OCI-LY3 (cell line): Measurements from ENCODE around the gene CABP4.

Experiments
- H2AFZ ChIP-seq: fragments of 200-600, 300-600 bp; shearing (Covaris generic); 2 replicates; pipeline ENCODE4 v1.6.0; 2014; ENCODE audit warnings: antibody characterized with exemption, low read depth, low read length
- H3K27ac ChIP-seq: fragments of 200-600, 300-600 bp; sonication (generic); 2 replicates; pipeline ENCODE4 v1.5.1; 2014; ENCODE audit warnings: mild to moderate bottlenecking, low read length, moderate library complexity, mixed read lengths
- H3K27me3 ChIP-seq: fragments of 200-600, 300-600 bp; sonication (generic); 2 replicates; pipeline ENCODE4 v1.6.1; 2014; ENCODE audit warnings: low read depth, low read length, mixed read lengths
- H3K36me3 ChIP-seq: fragments of 200-600, 300-600 bp; sonication (generic); replicated peaks from 2 replicates; pipeline ENCODE3; 2014; ENCODE audit warnings: low read depth, low read length, mixed read lengths
- H3K4me1 ChIP-seq: fragments of 300-600, 200-600 bp; sonication (generic); 2 replicates; pipeline ENCODE4 v1.6.1; 2014; ENCODE audit warnings: low read length, mixed read lengths
- H3K4me2 ChIP-seq: fragments of 200-600, 300-600 bp; sonication (generic); 2 replicates; pipeline ENCODE4 v1.6.1; 2014; ENCODE audit warnings: low read length, mixed read lengths
- H3K4me3 ChIP-seq: fragments of 300-600, 200-600 bp; sonication (generic); 2 replicates; pipeline ENCODE4 v1.5.1; 2014; ENCODE audit warnings: antibody characterized with exemption, mild to moderate bottlenecking, low read length, moderate library complexity
- H3K79me2 ChIP-seq: fragments of 300-600, 200-600 bp; shearing (Covaris generic); 2 replicates; pipeline ENCODE4 v1.6.1; 2014; ENCODE audit warnings: mild to moderate bottlenecking, low read length, mixed read lengths
- H3K9ac ChIP-seq: fragments of 300-600, 200-600 bp; shearing (Covaris generic); 2 replicates; pipeline ENCODE4 v1.6.0; 2014; ENCODE audit warnings: mild to moderate bottlenecking, low read length, moderate library complexity
- H3K9me3 ChIP-seq: fragments of 200-600, 300-600 bp; shearing (Covaris generic); 2 replicates; pipeline ENCODE4 v1.6.1; 2014; ENCODE audit warnings: low read length, mixed read lengths; ENCODE audit not compliant: insufficient read depth
- H4K20me1 ChIP-seq: fragments of 200-600, 300-600 bp; sonication (generic); 2 replicates; pipeline ENCODE4 v1.6.1; 2016; ENCODE audit warnings: low read length, mixed read lengths; ENCODE audit not compliant: insufficient read depth
- EZH2phosphoT487 ChIP-seq: fragments of 200-600 bp; shearing (Covaris generic); IDR thresholded peaks from 2 replicates; pipeline ENCODE4 v1.6.1; 2018; ENCODE audit warnings: antibody characterized with exemption, mixed run types, low read depth
- TF ChIP-seq, protein P1 (sequence below): fragments of 200-600, 300-600 bp; sonication (generic); IDR thresholded peaks from 2 replicates; pipeline ENCODE4 v1.5.1; 2014; ENCODE audit warnings: antibody characterized with exemption, low read length, low read depth

The CABP4 gene

DNA sequence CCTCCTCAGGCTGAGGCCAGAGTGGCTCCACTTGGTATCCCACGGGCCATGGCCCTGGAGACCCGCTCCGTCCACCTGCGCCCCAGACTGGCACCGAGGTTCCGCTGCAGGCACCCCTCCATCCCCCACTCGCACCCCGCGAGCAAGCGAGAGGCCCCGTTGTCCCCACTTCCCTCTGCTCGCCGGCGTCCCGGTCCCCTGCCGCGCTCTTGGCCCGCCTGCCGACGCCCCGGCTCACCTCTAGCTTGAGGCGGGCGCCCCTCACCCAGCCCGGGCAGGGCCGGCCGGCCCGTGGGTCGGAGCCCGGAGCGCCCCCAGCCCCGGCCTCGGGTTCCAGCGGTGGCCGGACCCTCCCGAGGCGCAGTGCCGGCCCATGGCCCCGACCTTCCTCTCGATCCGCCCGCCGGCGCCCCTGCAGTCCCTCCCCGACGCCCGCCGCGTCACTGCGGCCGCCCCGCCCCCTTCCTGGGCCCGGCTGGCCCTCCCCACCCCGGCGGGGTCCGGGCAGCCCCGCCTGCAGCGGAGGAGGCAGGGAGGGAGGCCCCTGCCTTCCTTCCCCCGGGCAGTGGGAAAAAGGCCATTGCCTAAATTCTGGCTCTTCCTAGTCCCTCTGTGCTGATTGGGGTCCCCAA is 49.9 kb downstream of the CABP4 start, which contains the start of gene PITPNM1:
PITPNM1 (minus strand) TSS at position 414 of the 632 bp plus-strand sequence. CDS start 1,183 bp downstream, outside the sequence.
- Histone ChIP-seq H3K9ac (peak within 1 kb of the TSS; percentile 87), H4K20me1 (peaks cover 26% of the 10 kb centered on the region), H3K27me3 (no peaks in the 10 kb centered on the region), H3K4me2 (peak within 1 kb of the TSS; percentile 93), H3K79me2 (peaks cover 26% of the 10 kb centered on the region), H3K4me1 (peaks cover 30% of the 10 kb centered on the region), H3K36me3 (peaks cover 31% of the 10 kb centered on the region), H2AFZ (no peak within 1 kb of the TSS), H3K9me3 (no peaks in the 10 kb centered on the region), H3K4me3 (peak within 1 kb of the TSS; percentile 99), H3K27ac (peak within 1 kb of the TSS; percentile 70)
- TF ChIP-seq, protein P1, sequence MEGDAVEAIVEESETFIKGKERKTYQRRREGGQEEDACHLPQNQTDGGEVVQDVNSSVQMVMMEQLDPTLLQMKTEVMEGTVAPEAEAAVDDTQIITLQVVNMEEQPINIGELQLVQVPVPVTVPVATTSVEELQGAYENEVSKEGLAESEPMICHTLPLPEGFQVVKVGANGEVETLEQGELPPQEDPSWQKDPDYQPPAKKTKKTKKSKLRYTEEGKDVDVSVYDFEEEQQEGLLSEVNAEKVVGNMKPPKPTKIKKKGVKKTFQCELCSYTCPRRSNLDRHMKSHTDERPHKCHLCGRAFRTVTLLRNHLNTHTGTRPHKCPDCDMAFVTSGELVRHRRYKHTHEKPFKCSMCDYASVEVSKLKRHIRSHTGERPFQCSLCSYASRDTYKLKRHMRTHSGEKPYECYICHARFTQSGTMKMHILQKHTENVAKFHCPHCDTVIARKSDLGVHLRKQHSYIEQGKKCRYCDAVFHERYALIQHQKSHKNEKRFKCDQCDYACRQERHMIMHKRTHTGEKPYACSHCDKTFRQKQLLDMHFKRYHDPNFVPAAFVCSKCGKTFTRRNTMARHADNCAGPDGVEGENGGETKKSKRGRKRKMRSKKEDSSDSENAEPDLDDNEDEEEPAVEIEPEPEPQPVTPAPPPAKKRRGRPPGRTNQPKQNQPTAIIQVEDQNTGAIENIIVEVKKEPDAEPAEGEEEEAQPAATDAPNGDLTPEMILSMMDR, result no peak
- no peak for TF ChIP-seq EZH2phosphoT487

DNA sequence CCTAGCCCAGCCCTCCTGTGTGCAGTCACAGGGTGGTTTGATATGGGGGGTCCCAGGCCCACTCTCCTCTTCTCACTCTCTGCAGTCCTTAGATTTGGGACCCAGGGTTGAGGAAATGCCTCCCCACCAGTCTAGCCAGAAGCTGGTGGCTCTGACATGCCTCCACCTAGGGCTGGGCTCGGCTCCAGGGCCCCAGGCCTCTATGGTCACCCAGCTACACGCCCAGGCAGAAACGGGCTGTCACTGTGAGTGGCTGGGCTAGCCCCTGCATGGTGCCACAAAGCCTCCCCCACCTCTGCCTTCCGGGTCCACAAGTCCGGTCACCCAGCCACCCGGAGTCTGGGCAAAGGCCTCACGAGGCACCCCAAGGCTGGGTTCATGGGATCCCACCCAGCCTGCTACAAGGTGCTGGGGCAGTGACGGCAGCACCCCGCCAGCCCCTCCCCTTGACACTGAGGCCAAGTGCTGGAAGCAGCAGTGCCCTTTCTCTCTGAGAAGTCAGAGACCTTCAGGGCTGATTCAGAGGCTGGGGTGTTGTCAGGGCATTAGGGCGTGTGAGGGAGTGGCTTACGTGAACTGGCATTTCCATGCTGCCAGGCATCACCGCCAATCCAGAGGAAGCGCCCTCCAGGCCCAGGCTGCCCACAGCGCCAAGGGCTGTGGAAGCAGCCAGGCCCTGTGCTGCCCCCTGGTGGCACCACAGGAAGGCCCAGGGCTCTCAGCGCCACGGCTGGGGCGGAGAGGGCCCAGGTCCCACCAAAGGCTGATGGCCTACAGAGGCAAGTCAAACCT is 50.6 kb downstream of the CABP4 start:
- peak overlapping the region; percentile 99 for H3K4me3 ChIP-seq
- peaks cover 24% of the 10 kb centered on the region for H3K36me3 ChIP-seq
- no peak overlapping the region for H2AFZ ChIP-seq
- no peak for TF ChIP-seq EZH2phosphoT487
- TF ChIP-seq, protein P1, result peak; percentile 96
- H3K9me3 ChIP-seq, result no peaks in the 10 kb centered on the region
- H3K9ac ChIP-seq, result peak overlapping the region; percentile 87
- peaks cover 26% of the 10 kb centered on the region for H3K79me2 ChIP-seq
- H3K27me3 ChIP-seq, result no peaks in the 10 kb centered on the region
- peak overlapping the region; percentile 70 for H3K27ac ChIP-seq
- peaks cover 26% of the 10 kb centered on the region for H4K20me1 ChIP-seq
- peaks cover 30% of the 10 kb centered on the region for H3K4me1 ChIP-seq
- peak overlapping the region; percentile 93 for H3K4me2 ChIP-seq

DNA sequence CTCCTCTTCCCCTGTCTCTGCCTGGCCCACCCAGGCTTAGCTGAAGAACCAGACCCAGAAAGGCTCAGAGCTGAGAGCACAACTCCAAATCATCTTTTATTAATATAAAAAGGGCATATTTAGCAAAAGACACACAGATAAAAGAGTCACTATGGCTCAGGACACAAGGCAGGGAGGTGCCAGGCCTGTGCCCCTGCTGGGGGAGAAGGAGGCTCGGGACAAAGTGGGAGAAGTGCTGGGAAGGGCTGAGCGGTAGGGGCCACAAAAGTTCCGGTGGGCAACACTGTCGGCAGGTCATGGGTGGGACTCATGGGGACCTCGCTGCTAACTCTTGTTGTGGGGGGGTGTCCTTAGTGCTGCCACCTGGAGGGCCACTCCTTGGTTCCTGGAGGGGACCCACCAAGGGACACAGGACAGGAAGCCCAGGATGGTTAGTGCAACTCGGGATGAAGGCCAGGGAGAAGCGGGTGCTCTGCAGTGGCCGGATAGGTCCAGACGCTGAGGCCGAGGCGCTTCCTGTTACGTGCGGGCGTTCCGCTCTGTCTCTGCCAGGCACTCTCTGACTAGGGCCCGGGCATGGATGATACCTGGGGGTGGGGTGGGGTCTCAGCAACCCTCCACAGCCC is 51.4 kb downstream of the CABP4 start:
- peak overlapping the region; percentile 70 for H3K27ac ChIP-seq
- no peaks in the 10 kb centered on the region for H3K27me3 ChIP-seq
- no peak overlapping the region for H2AFZ ChIP-seq
- H3K4me3 ChIP-seq, result peak overlapping the region; percentile 82
- peak overlapping the region; percentile 68 for H3K9ac ChIP-seq
- H3K4me1 ChIP-seq, result peaks cover 30% of the 10 kb centered on the region
- peak overlapping the region; percentile 93 for H3K4me2 ChIP-seq
- TF ChIP-seq EZH2phosphoT487, result no peak
- TF ChIP-seq, protein P1, result no peak; the same call in 1 of the 2 replicates
- peaks cover 26% of the 10 kb centered on the region for H3K79me2 ChIP-seq
- H3K9me3 ChIP-seq, result no peaks in the 10 kb centered on the region
- H4K20me1 ChIP-seq, result peaks cover 23% of the 10 kb centered on the region
- peaks cover 16% of the 10 kb centered on the region for H3K36me3 ChIP-seq
